SK-N-SH (cell line): ENCODE results near the gene ZHX3.

Experiments
- CHD2 ChIP-seq: fragments of 150-350 bp; IDR thresholded peaks from 2 replicates; pipeline ENCODE4 v1.6.1; 2018; ENCODE audit warnings: low read length; ENCODE audit not compliant: partially characterized antibody
- EP300 ChIP-seq, 2 experiments: IDR thresholded peaks; 2 replicates each; pipeline versions ENCODE4 v1.4.0 to v1.6.1; 2012; ENCODE audit warnings: borderline replicate concordance in 1 of 2, low read depth in 1 of 2, low read length in 1 of 2
- EZH2phosphoT487 ChIP-seq: fragments of 200-600 bp; sonication (generic); IDR thresholded peaks from 2 replicates; pipeline ENCODE4 v1.6.1; 2017; ENCODE audit warnings: low read depth, mixed run types, mild to moderate bottlenecking, antibody characterized with exemption, moderate library complexity, borderline replicate concordance
- FOSL2 ChIP-seq: IDR thresholded peaks from 2 replicates; pipeline ENCODE4 v1.4.0; 2012; ENCODE audit warnings: low read depth, mild to moderate bottlenecking, moderate library complexity, borderline replicate concordance
- JUND ChIP-seq: IDR thresholded peaks from 2 replicates; pipeline ENCODE4 v1.4.0; 2012
- MXI1 ChIP-seq: IDR thresholded peaks from 2 replicates; pipeline ENCODE4 v1.6.1; 2012; ENCODE audit warnings: mild to moderate bottlenecking, low read depth, low read length, improper control_type of control experiment
- POLR2AphosphoS5 ChIP-seq: IDR thresholded peaks from 2 replicates; pipeline ENCODE4 v1.6.1; 2012; ENCODE audit warnings: low read depth, low read length
- RXRA ChIP-seq: IDR thresholded peaks from 2 replicates; pipeline ENCODE4 v1.4.0; 2012; ENCODE audit warnings: low read depth, mild to moderate bottlenecking, borderline replicate concordance
- YY1 ChIP-seq: IDR thresholded peaks from 2 replicates; pipeline ENCODE4 v1.4.0; 2012; ENCODE audit warnings: low read depth, mild to moderate bottlenecking
- TF ChIP-seq, protein P1 (sequence below): fragments of 150-350 bp; IDR thresholded peaks from 2 replicates; pipeline ENCODE4 v1.6.1; 2017; ENCODE audit warnings: antibody characterized with exemption, low read length, low read depth, borderline replicate concordance
- TF ChIP-seq, protein P2 (sequence below): fragments of 200-600 bp; sonication (generic); IDR thresholded peaks from 2 replicates; pipeline ENCODE4 v1.6.1; 2017; ENCODE audit warnings: antibody characterized with exemption, mild to moderate bottlenecking, moderate library complexity

GRCh38 chr20:41169791-41170351 lies 147.7 kb downstream of the ZHX3 start:
- TF ChIP-seq, protein P1, sequence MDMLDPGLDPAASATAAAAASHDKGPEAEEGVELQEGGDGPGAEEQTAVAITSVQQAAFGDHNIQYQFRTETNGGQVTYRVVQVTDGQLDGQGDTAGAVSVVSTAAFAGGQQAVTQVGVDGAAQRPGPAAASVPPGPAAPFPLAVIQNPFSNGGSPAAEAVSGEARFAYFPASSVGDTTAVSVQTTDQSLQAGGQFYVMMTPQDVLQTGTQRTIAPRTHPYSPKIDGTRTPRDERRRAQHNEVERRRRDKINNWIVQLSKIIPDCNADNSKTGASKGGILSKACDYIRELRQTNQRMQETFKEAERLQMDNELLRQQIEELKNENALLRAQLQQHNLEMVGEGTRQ, result no peak
- TF ChIP-seq, protein P2, sequence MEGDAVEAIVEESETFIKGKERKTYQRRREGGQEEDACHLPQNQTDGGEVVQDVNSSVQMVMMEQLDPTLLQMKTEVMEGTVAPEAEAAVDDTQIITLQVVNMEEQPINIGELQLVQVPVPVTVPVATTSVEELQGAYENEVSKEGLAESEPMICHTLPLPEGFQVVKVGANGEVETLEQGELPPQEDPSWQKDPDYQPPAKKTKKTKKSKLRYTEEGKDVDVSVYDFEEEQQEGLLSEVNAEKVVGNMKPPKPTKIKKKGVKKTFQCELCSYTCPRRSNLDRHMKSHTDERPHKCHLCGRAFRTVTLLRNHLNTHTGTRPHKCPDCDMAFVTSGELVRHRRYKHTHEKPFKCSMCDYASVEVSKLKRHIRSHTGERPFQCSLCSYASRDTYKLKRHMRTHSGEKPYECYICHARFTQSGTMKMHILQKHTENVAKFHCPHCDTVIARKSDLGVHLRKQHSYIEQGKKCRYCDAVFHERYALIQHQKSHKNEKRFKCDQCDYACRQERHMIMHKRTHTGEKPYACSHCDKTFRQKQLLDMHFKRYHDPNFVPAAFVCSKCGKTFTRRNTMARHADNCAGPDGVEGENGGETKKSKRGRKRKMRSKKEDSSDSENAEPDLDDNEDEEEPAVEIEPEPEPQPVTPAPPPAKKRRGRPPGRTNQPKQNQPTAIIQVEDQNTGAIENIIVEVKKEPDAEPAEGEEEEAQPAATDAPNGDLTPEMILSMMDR, result no peak
- TF ChIP-seq EP300 (IDR thresholded peaks at IDR 0.05; ENCODE audit: borderline replicate concordance in 1 of 2, low read depth in 1 of 2, low read length in 1 of 2) (no peak), MXI1 (no peak), YY1 (no peak), JUND (no peak), CHD2 (no peak), POLR2AphosphoS5 (no peak), EZH2phosphoT487 (no peak), FOSL2 (0 out of 2 replicates have a peak, but pooled peaks have one; percentile 20), RXRA (no peak)
